NCI-H2107 (cell line): ENCODE results near the gene IQGAP2.

ENCODE experiments used
- DNase-seq: peaks from one replicate; lab custom pipeline; 2025; lab: John Stamatoyannopoulos, UW

The IQGAP2 gene

GRCh38 chr5:76451031-76451701, 48.1 kb downstream of the IQGAP2 start:
- DNase-seq = no peak

DNA sequence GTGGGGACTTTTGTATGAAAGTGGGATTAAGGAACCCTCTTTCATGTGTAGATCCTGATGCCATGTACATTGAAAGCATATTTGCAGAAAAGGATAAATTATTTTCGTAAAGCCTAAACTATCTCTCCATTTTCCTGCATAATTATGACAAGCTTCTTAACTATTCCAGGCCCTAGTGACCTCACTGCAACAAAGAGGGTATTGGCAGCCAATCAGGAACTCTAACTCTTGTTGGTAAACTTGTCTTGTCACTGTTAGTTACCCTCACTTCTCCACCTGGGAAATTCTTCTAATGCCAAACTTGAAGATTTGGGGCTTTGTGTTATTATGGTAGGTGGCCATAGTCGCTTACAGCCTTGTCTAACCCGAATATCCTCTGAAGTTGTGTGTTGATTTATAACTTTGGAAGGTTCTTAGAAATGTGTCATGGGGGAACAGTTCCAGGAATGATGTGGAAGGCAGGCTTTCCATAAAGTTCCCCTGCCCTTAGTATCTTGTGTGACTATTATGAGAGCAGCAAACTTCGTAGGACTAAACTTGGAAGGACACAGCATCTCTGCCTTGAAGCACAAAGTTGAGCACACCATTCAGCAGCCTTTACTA, 52.5 kb downstream of the IQGAP2 start:
- no peak for DNase-seq

DNA sequence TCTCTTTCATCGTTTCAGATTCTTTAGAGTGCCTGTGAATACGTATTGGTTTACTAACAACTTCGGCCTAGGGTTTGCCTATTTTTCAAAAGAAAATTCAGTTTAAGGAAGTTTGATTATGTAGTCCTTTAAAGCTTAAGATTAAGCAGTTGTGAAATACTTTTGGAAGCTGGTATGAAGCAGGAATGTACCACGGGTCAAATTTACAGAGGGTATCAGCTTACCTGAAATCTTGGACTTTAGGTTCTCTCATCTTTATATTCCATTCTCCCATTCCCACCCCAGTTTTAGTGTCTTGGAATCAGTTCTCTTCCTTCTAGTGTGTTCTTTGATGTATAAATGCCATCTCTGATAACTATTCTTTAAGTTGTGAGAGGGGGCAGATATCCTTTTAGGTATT, 53.2 kb downstream of the IQGAP2 start:
- DNase-seq = no peak

GRCh38 chr5:76457674-76458485, 54.8 kb downstream of the IQGAP2 start:
- DNase-seq = no peak

DNA sequence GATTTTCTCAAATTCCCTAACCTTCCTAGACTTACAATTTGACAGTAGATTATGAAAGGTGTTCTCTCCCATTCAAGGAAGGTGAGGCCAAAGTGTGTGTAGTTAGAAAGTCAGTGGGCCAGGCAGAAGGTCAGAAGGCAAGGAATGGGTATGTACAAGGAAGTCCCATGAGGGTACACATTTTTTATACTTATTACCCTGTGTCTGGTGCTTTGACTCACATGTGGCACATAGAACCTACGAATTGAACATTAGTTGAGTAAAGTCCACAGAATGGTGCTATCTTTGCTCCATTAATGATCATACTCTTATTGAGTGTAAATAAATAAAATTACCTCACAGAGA, 55.4 kb downstream of the IQGAP2 start:
- no peak for DNase-seq

- no peak for DNase-seq
Observed at GRCh38 chr5:76460104-76460503, 57.0 kb downstream of the IQGAP2 start.

- DNase-seq = no peak
Observed at GRCh38 chr5:76462097-76462667, 59.1 kb downstream of the IQGAP2 start.

- no peak for DNase-seq
Observed at GRCh38 chr5:76467216-76467615, 64.1 kb downstream of the IQGAP2 start.

DNA sequence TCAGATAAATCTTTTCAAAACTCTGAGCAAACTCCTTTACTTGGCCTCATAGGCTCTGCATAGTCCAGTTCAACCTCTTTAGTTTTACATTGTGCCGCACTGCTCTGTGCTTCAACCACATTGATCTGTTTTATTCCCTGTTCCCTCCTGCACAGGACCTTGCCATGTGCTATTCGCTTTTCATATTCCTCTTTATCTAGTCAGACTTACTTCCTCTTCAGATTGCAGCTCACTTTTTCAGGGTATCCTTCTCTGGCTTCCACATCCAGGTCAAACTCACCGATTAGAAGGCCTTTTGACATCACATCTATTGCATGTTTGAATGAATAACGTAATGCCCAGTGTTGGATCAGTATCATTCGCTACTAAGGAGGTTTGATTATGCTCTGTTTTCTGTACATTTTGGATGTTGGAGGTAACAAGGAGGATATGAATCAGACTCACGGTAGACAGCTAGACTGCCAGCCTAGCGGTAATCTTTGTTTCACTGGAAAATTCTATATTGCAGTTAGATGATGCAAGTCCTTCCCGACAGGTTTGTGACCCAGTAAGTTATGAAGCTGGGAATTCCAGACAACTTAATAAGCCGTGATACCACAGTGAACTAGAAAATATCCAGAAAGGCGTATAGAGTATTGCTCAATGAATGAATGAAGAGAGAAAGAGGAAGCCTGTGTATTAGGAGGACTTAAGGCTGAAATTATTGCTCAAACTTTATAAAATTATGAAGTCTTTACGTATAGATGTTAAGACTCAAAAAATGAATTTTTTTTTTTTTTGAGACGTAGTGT, 65.7 kb downstream of the IQGAP2 start:
- no peak for DNase-seq

DNA sequence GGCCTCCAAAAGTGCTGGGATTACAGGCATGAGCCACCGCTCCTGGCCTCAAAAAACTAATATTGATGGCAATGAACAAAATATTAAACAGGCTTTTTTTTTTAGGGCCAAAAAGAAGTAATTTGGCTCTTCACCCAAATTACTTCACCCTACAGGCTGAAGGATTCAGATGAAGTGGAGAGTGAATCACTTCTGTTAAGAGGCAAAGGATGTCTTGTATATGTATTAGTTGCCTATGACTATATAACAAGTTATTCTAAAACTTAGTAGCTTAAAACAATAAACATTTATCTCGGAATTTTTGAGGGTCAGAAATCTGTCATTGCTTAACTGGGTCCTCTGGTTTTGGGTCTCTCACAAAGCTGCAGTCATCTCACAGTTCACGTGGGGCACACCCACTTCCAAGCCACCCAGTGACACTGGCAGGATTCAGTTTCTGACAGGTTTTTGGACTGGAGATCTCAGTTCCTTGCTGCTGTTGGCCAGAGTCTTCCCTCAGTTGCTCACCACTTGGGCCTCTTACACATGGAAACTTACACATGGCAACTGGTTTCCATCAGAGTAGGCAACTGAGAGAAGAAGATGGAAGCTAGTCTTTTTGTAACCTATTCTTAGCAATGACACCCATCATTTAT, 66.7 kb downstream of the IQGAP2 start:
- DNase-seq = no peak

- DNase-seq = no peak
Observed at GRCh38 chr5:76470976-76471375, 67.9 kb downstream of the IQGAP2 start.

- DNase-seq = no peak
Observed at GRCh38 chr5:76471406-76471805, 68.3 kb downstream of the IQGAP2 start.

- no peak for DNase-seq
Observed at GRCh38 chr5:76471987-76472334, 68.9 kb downstream of the IQGAP2 start.

GRCh38 chr5:76472335-76473008, 69.4 kb downstream of the IQGAP2 start:
- DNase-seq = no peak

- DNase-seq = no peak
Observed at GRCh38 chr5:76473009-76473336, 69.9 kb downstream of the IQGAP2 start.

DNA sequence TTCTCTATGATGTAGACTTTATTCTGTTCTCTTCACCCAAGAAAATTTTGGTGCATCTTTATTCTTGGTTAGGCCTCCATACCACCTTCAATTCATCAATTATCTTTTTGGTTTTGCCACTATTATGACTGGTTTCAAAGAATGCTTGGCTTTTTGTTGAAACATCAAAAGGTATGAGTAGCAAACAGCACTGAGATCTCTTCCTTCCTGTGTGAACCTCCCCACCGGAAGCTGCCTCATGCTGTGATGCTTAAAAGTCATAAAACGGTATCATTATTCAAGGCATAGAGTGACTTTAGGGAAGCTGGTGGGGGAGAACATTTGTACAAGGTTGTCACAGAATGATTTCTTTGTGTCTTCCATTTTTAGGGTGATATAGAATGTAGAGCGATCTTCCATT, 70.6 kb downstream of the IQGAP2 start:
- DNase-seq = no peak

GRCh38 chr5:76474377-76474776, 71.3 kb downstream of the IQGAP2 start:
- DNase-seq = no peak

DNA sequence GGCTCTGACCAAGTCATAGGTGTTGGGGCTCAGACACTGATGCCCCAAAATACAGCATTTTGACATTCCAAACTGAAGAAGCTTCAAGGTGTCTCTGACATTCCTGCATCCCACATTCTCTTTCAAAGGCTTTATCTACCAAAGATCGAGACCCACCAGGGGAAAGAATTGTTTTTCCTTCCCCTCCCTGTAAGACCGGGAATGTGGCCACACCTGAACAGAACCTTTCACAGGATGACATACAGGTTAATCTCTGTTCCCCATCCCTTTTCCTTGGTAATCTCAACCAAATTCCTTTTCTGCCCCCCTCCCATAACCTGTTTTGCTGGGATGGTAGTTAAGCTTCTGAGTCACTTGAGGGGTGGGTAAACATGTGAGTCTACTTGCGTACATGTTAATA, 72.3 kb downstream of the IQGAP2 start:
- DNase-seq = no peak

DNA sequence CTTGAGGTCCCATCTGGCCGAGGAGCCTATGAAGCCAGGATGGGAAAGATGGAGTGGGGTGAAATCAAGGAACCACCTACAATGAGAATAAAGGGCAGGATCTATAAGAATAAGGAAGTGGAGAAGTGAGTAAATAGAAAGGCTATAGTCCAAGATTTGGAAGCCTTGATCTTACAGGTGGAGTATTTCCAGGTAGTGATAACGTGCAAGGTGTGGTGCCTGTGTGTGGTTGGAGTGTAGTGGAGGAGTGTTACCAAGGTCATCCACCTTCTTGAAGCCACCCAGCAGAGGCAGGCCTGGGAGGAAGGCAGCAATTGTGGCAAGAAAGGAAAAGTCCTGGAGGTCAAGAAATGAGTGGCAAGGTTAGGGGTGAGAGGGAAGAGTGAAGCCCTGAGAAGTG, 72.9 kb downstream of the IQGAP2 start:
- DNase-seq = no peak

- no peak for DNase-seq
Observed at GRCh38 chr5:76476474-76477038, 73.5 kb downstream of the IQGAP2 start.

GRCh38 chr5:76477061-76477460, 74.0 kb downstream of the IQGAP2 start:
- DNase-seq = no peak
